Measurements from ENCODE around the gene TBCB.

GRCh38 chr19:36092566-36092965 lies 22.7 kb upstream of the TBCB start:
- TF ChIP-seq EZH2 (IDR thresholded peaks at IDR 0.05; ENCODE audit: insufficient read depth, poor library complexity, severe bottlenecking) (no peak), EZH2phosphoT487 (IDR thresholded peaks at IDR 0.05; ENCODE audit: insufficient read depth, low read depth) (no peak)

Measured in GM23248 (cell line).